Activated CD4-positive, alpha-beta T cell treated with anti-CD3 and anti-CD28 coated beads, Interleukin-2, amount 50 U/mL, for 1 hour (primary cell): ENCODE measurements around the gene TAX1BP3.
"Not testable (repeated sequence)": the region's sequence is repeated elsewhere in the genome, so short reads cannot be mapped to it uniquely, and the experiment has no call there.

Experiments
- DNase-seq: peaks from one replicate; pipeline ENCODE4 v3.0.0-alpha.2; 2020

TAX1BP3 gene, protein sequence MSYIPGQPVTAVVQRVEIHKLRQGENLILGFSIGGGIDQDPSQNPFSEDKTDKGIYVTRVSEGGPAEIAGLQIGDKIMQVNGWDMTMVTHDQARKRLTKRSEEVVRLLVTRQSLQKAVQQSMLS

DNA sequence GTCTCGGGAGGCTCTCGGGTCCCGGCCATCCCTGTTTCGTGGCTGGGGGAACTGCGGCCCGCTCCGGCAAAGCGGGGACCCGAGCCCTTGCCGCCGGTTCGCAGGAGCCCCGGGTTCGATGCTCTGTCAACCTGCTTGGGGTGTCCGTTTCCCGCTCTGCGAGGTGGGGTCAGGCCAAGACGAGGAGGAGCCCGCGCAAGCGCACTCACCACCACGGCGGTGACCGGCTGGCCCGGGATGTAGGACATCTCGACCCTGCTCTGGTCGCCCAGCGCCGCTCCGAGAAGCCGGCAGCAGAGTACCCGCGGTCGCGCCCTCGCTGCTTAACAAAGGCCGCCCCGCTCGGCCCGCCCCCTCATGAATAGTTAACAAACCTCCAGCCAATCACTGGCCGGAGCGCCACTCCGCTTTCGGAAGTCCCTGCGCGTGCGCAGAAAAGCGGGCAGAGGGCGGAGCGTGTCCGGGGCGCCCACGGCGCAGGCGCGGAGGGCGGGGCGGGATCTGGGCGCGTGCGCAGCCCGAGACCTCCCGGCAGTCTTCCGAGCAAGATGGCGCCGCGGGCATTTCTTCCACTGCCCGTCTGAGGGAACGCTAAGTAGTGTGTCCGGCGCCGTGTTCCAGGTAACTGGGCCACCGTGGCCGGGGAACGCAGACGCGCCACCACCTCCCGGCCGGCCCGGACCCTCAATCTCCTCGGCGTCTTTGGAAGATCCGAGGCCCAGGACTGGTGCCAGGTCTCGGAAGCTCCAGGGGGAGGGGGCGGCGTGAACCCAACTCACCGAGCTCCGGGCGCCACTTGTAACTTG, at the start of gene TAX1BP3, which contains the start of gene EMC6:
TAX1BP3 (minus strand) TSS at position 300 of the 806 bp plus-strand sequence; CDS start at position 248, 52 bp downstream.
EMC6 (plus strand) TSS at position 534 of the 806 bp plus-strand sequence. CDS start 335 bp downstream, outside the sequence.
- DNase-seq: peak; percentile 99

- no peak for DNase-seq
Measured at GRCh38 chr17:3715296-3715695, 46.9 kb upstream of the TAX1BP3 start.

DNA sequence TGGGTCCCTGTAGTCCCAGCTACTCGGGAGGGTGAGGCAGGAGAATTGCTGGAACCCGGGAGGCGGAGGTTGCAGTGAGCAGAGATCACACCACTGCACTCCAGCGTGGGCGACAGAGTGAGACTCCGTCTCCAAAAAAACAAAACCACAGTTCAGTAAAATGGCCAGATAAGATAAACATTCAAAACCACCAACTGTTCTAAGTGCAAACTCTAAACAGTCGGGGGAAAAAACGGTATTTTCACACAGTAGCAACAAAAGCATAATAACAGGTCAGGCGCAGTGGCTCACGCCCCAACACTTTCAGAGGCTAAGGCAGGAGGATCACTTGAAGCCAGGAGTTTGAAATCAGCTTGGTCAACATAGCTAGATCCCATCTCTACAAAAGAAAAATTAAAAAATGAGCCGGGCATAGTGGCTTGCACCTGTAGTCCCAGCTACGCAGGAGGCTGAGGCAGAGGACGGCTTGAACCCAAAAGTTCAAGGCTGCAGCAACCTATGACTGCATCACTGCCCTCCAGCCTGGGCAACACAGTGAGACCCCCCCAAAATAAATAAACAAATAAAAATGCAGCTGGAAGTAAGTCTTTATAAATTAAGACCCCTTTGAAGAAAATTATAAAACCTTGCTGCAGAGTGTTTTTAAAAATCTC, 44.6 kb upstream of the TAX1BP3 start:
- DNase-seq: no peak

DNA sequence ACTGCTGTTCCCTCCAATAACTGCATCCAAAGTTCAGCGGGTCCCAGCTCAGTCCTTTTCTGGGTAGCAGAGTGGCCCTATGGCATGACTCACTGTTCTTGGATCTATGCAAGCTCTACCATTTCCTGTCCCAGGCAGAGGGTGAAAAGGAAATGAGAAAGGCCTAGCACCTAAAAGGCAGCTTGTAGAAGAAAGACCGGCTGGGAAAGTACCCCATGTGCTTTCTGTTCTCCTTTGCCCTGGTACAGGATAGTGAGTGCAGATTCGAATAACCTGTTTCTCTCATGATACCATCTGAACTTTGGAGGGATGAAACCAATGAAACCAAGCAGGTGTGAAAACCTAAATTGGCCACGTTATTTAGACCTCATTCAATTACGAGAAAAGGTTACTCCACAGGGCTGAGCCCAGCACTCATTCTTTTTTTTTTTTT, 42.6 kb upstream of the TAX1BP3 start:
- peak; percentile 52 for DNase-seq

DNA sequence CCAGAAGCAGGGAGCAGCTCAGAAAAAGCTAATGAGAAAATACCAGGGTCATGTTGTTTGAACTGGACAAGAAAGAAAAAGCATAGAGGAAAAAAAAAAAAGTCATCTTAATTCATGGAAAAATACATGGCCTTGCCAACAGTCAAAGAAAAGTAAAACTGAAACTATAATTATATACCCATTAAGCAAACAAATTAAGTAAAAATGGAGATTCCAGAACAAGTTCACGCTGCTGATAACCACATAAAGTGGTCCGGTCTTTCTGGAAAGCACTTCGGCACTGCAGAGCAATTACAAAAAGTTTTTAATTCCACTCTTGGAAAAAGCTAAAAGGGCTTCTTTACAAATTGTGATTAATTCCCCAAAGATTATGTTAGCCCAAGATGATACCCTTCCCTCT, 40.0 kb upstream of the TAX1BP3 start:
- no peak for DNase-seq

- DNase-seq: not testable (repeated sequence)
Measured at GRCh38 chr17:3705718-3705984, 37.3 kb upstream of the TAX1BP3 start.

DNA sequence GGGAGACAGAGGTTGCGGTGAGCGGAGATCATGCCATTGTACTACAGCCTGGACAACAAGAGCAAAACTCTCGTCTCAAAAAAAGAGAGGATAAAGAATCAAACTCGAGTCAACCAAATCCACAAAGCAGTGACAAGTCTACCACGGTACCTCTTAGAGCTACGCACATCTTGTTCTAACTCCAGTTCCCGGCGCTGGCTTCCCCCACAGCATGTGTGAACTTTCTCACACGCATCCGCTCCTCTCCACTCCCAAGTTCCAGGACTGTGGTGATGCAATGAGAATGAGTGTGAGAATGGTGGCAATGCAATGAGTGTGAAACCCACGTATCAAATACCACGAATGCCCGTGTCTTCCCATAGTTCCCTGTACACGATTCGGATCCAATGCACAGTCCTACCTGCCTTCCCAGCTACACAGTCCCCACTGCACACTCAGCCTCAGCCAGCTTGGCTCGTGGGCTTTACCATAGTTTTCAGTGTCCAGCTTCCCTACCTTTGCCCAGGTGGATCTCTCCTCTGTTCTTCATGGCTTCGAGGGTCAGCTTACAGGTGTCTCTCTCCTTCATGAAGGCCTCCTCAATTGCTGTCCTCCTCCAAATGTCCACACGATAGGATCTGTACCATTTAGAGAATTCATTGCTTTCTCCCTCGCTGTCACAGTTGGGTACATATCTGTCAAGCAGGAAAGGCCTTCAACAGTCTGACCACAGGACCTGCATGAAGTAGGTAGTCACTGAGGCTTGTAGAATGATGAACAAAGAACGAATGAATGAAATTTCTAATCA, 36.7 kb upstream of the TAX1BP3 start:
- DNase-seq: no peak

DNA sequence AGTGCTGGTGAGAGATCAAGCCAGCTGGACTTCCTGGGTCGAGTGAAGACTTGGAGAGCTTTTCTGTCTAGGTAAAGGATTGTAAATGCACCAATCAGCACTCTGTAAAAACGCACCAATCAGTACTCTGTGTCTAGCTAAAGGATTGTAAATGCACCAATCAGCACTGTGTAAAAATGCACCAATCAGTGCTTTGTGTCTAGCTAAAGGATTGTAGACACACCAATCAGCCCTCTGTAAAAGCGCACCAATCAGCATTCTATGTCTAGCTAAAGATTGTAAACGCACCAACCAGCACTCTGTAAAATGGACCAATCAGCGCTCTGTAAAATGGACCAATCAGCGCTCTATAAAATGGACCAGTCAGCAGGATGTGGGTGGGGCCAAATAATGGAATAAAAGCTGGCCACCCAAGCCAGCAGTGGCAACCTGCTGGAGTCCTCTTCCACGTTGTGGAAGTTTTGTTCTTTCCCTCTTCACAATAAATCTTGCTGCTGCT, 33.7 kb upstream of the TAX1BP3 start:
- DNase-seq: not testable (repeated sequence)

DNA sequence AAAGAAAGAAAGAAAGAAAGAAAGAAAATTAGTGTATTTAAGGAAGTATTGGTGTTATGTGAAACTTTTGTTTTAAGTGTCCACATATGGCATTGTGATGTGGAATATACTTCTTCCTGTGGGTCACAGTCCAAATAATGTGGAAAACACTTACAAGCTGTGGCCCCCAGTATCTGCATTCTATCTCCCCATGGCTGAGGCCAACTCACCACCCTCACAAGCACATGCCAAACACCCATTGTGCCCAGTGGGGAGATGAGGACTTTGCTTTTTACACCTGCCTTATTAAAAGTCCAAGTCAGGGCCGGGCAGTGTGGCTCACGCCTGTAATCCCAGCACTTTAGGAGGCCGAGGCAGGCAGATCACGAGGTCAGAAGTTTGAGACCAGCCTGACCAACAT, 31.6 kb upstream of the TAX1BP3 start:
- DNase-seq: no peak

GRCh38 chr17:3698139-3698538, 29.8 kb upstream of the TAX1BP3 start:
- DNase-seq: no peak

DNA sequence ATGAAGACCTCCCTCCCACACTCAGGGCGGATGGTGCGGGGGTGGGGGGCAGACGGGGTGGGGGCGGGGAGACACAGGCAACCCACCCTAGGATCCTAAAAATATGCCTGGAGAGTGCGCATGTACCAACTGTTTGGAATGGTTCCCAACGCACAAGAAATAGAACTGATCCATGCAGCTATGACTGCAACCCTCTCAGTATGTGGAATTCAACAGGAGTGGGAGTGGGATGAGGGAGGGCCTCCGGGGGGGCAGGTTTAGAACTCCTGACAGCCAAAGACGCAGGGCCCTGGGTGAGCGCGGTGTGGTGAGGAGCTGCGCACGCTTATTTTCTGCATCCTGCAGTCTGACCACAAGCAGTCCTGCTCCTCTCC, 28.7 kb upstream of the TAX1BP3 start:
- no peak for DNase-seq

DNA sequence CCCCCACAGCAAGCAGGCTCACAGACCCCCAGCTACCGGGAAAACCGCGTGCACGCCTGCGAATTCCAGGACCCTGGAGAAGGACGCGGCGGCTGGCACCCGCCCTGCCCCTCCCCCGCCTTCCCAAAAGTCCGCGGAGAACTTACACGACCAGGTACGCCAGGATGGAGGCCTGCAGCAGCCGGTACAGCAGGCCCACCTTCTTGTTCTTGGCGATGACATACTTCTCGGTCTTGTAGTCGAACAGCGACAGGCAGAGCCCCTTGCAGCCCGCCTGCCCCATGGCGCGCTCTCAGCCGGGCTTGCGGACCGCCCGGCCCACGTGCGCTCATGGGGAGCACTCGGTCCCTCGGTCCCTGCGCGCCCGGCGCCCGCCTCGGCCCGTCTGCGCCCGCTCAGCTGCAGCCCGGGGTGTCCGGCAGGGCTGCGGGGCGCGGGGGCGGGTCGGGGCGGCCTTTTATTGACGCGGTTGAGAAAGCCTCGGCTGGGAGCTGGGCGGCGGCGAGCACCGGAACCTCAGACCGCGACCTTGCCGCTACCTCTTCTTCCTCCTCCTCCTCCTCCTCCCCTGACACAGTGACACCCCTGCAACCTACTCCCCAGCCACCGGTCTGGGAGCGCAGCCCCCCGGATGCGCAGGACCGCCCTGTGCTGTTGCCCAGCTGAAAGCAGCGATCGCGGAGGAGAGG, 27.5 kb upstream of the TAX1BP3 start, which contains the start of gene P2RX5:
P2RX5 (minus strand) TSS at position 433 of the 689 bp plus-strand sequence; CDS start at position 283, 150 bp downstream.
- peak; percentile 26 for DNase-seq

GRCh38 chr17:3695129-3695722, 26.8 kb upstream of the TAX1BP3 start:
- DNase-seq: no peak

- no peak for DNase-seq
Measured at GRCh38 chr17:3693829-3694231, 25.5 kb upstream of the TAX1BP3 start.

DNA sequence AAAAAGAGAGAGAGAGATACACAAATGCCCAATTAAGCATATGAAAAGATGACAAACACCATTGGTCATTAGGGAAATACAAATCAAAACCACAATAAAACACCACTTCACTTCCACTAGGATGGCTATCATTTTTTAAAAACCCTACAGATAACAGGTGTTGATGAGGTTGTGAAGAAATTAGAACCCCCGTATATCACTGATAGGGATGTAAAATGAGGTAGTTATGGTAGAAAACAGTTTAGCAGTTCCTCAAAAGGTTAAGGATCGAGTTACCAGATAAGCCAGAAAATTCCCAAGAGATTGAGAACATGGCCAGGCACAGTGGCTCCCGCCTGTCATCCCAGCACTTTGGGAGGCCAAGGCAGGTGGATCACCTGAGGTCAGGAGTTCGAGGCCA, 24.8 kb upstream of the TAX1BP3 start:
- no peak for DNase-seq

DNA sequence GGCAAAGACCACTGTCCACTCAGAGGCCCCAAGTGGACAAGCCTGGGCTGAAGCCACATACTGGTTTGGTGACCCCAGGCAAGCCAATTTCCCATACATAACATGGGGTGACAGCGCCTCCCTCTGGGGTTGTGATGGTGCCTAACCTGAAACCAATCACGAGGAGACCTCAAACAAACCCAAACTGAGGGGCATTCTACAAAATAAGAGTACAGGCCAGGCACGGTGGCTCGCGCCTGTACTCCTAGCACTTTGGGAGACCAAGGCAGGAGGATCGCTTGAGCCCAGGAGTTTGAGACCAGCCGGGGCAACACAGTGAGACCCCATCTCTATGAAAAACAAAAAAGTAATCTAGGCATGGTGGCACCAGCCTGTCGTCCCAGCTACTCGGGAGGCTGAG, 24.0 kb upstream of the TAX1BP3 start:
- no peak for DNase-seq

DNA sequence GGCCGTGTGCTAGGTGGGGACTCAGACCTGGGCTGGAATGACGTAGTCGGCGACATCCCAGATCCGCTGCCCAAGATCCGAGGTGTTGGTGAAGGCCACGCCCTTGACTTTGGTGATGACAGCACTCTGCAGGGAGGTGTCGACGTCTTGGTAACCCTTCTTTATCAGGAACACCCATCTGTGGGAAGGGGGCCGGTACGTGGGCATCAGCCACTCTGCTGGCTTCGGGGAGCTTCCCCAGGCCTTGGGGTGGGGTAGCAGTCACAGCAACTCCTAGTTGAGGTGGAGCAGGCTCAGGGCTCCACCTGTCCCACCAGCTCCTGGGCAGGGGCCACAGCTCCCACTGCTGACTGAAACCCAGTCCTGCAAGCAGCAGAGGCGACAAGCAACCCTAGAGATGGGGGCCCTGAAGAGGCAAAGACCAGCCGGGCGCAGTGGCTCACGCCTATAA, 23.3 kb upstream of the TAX1BP3 start:
- no peak for DNase-seq

- no peak for DNase-seq
Measured at GRCh38 chr17:3690094-3690715, 21.8 kb upstream of the TAX1BP3 start.

GRCh38 chr17:3689262-3690093, 21.1 kb upstream of the TAX1BP3 start:
- no peak for DNase-seq

GRCh38 chr17:3688852-3689261, 20.5 kb upstream of the TAX1BP3 start:
- DNase-seq: no peak
